ENCODE measurements around the gene CTNNA1.

CTNNA1 gene

DNA sequence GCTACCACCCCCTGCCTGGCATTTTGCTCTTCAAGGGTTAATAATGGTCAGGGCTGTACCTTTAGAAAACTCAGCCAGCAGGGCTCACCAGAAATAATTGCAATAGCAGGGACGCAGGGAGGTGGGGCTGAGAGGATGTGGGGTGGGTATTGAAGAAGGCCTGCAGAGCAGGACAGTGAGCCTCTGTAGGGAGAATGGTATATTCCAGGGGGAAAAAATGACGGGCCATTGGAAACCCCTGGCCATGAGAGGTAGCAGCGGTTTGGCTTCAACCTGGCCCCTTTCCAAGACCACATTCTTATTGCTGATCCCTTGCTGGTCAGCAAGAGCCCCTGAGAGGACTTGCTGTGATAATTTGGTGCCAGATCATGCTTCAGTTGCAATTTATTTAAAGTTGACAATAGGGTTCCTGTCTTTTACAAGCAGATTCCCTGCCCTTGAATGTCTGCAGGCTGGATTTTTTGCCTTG, 36.7 kb upstream of the CTNNA1 start:
- H3K4me3 ChIP-seq (ENCODE audit: low read length) = no peak overlapping the region
- TF ChIP-seq, protein P1, sequence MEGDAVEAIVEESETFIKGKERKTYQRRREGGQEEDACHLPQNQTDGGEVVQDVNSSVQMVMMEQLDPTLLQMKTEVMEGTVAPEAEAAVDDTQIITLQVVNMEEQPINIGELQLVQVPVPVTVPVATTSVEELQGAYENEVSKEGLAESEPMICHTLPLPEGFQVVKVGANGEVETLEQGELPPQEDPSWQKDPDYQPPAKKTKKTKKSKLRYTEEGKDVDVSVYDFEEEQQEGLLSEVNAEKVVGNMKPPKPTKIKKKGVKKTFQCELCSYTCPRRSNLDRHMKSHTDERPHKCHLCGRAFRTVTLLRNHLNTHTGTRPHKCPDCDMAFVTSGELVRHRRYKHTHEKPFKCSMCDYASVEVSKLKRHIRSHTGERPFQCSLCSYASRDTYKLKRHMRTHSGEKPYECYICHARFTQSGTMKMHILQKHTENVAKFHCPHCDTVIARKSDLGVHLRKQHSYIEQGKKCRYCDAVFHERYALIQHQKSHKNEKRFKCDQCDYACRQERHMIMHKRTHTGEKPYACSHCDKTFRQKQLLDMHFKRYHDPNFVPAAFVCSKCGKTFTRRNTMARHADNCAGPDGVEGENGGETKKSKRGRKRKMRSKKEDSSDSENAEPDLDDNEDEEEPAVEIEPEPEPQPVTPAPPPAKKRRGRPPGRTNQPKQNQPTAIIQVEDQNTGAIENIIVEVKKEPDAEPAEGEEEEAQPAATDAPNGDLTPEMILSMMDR (IDR thresholded peaks at IDR 0.05; ENCODE audit: insufficient read depth, low read depth, low read length, missing control alignments) = no peak
- no peak for DNase-seq (ENCODE audit: low read depth)

DNA sequence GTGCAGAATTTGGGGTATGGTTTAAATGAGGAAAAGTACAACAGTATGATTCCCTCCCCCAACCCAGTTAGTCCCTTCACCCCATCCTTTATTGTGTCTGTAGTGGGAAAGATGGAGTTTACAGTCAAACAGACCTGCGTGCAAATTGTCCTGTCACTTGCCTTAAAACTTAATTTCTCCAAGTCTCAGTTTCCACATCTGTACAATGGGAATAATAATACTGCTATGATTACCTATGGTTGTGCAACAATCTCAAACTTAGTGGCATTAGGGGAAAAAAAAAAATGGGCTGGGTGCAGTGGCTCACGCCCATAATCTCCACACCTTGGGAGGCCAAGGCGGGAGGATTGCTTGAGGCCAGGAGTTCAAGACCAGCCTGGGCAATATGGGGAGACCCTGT, 35.8 kb upstream of the CTNNA1 start:
- no peak overlapping the region for H3K4me3 ChIP-seq (ENCODE audit: low read length)
- TF ChIP-seq, protein P1 (IDR thresholded peaks at IDR 0.05; ENCODE audit: insufficient read depth, low read depth, low read length, missing control alignments) = no peak

DNA sequence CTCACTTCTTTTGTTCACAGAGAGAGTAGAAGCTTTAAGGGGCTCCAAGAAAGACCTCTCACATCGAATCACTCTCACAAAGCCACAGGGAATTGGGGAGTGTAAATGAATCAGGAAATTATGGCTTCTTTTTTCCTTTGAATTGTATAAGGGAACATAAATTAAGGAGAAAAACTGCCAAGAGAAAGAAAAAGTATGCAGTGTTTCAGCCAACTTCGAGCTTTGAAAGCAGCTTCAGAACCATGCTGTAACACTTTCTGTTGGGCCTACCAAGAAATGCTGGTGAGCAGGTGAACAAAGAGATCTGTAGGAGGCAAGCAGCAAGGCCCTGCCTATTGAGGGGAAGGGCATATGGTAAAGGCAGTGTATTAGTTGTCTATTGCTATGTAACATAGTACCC, 33.4 kb upstream of the CTNNA1 start:
- no peak overlapping the region for H3K4me3 ChIP-seq (ENCODE audit: low read length)
- no peak for DNase-seq (ENCODE audit: low read depth)
- TF ChIP-seq, protein P1 (IDR thresholded peaks at IDR 0.05; ENCODE audit: insufficient read depth, low read depth, low read length, missing control alignments) = no peak

More for the DNA sequence above, 35.8 kb upstream of the CTNNA1 start:
- no peak for DNase-seq (ENCODE audit: low read depth)

DNA sequence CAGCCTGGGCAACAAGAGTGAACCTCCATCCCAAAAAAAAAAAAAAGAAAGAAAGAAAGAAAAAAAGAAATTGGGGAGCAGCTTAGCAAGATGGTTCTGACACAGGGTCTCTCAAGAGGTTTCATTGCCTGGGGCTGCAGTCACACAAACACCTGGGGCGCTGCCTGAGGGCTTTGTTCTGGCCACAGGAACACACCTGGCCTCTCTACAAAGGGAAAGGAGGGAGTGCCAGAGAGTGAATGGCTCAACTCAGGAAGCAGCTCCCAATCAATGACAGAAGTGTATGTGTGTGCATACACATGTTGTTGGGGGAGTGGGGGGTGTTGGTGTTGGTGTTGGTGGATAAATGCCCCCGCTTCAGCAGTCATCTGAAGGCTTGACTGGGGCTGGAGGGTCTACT, 32.4 kb upstream of the CTNNA1 start:
- TF ChIP-seq, protein P1 (IDR thresholded peaks at IDR 0.05; ENCODE audit: insufficient read depth, low read depth, low read length, missing control alignments) = no peak
- no peak overlapping the region for H3K4me3 ChIP-seq (ENCODE audit: low read length)

DNA sequence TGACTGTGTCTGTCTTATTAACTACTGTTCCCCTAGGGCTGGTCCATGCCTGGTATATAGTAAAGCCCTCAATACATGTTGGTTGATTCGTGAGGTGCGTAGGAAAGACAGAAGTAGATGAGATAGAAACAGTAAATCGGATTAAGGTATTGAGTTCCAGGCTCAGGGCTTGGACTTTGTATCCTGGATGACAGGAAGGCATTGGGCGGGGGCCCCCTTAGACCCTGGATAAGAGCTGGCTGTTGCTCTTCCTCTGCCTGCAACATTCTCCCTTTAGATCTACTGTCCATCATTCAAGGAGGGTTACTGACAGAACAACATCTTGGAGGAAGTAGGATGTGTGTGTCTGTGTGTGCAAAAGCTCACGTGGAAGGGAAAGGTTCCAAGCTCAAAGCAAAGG, 31.2 kb upstream of the CTNNA1 start:
- TF ChIP-seq, protein P1 (IDR thresholded peaks at IDR 0.05; ENCODE audit: insufficient read depth, low read depth, low read length, missing control alignments) = no peak
- no peak overlapping the region for H3K4me3 ChIP-seq (ENCODE audit: low read length)
- no peak for DNase-seq (ENCODE audit: low read depth)

More for the DNA sequence above, 32.4 kb upstream of the CTNNA1 start:
- DNase-seq (ENCODE audit: low read depth) = no peak

DNA sequence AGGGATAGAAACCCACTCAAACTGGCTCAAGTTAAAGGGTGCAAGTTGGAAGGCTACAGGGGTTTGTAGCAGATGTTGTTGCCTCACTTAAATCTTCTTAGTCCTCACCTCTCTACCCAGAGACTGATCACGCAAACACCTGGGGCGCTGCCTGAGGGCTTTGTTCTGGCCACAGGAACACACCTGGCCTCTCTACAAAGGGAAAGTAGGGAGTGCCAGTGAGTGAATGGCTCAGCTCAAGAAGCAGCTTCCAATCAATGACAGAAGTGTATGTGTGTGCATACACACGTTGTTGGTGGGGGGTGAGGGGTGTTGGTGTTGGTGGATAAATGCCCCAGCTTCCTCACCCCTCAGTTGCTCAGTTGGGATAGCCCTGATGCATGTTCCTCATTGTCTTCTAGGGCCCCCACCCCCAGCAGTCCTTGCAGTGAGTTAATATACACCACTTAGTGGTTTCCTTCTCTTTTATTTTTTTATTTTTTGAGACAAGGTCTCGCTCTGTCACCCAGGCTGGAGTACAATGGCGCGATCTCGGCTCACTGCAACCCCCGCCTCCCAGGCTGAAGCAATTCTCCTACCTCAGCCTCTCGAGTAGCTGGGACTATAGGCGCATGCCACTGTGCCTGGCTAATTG, 30.6 kb upstream of the CTNNA1 start:
- peak; percentile 40 for DNase-seq (ENCODE audit: low read depth)
- H3K4me3 ChIP-seq (ENCODE audit: low read length) = no peak overlapping the region
- TF ChIP-seq, protein P1 (IDR thresholded peaks at IDR 0.05; ENCODE audit: insufficient read depth, low read depth, low read length, missing control alignments) = no peak

Data from epithelial cell of esophagus (primary cell).